Stimulated activated CD4-positive, alpha-beta T cell treated with anti-CD3 and anti-CD28 coated beads, Interleukin-2, amount 100 ng/mL, for 48 hours (primary cell): ENCODE results near the gene PLVAP.

Experiments
- DNase-seq, 2 donors: peaks; one replicate each; pipeline ENCODE4 v3.0.0-alpha.2; 2020

PLVAP gene

DNA sequence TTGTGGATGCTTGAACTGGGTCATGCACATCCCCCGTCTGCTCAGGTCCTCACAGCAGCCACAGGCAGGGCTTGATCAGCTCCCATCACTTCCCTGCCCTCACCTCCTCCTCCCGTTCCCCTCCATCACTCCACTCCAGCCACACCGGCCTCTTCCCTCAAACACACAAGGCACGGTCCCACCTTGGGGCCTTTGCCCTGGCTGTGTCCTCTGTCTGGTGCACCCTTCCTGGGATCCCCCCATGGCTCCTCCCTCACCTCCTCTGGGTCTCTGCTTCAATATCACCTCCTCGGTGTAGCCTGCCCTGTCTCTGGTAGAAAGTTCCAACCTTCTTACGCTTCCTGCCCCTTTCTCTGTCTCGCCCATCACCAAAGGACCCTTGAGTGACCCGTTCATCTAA lies 23.8 kb downstream of the PLVAP start:
- no peak for DNase-seq

DNA sequence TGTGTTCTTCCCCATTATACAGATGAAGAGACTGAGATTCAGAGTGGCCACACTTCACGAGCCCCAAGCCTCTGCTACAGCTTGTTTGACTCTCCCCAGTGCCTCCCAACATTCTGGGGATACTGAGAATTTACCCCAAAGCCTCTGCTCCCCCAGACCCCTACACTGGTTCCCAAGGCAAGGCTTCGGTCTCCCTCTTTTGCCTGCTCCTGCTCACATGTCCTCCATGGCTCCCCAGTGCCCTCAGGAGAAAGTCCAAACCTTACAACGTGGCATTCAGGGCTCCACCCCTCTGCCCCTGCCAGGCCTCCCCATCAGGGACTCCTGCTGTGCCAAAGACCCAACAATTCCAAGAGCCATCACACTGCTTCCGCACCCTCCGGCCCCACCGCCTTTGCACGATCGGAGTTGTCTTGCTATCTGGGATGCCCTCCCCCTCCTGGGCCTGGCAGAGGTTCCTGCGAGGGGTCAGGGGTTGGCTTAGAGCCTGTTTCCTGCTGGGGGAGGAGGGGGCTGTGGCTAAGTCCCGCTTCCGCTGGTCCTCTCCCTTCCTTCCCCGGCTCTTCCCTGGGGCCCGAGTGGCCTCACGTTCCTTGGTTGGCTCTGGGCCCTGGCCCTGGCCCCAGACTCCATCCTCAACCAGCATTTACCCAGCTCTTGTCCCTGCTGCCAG lies 24.4 kb downstream of the PLVAP start:
- DNase-seq = no peak

DNA sequence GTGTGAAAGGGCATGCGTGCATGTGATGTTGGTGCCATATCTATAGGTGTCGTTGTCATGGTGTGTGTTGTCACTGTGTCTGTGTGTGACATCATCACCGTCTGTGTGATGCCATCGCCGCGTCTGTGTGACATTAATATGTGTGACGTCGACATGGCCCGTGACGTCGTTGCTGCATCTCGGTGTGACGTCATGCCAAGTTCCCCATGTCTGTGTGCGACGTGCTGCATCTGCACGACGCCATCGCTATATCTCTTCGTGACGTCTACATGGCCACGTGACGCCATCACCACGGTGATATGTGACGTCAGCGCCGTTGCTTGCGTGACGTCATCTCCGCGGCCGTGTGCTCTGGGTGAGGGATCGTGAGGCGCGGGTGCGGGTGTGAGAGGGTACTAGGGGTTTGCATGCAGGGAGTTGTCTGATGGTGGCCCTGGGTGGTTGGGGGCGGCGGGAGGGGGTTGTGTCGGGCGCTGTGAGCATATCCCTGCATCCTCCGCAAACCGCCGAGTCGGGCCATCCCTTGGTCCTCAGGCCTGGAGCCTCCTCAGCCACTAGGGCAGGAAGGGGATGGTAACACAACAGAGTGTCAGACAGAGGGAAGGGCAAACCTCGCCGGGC lies 25.2 kb downstream of the PLVAP start:
- no peak for DNase-seq

DNA sequence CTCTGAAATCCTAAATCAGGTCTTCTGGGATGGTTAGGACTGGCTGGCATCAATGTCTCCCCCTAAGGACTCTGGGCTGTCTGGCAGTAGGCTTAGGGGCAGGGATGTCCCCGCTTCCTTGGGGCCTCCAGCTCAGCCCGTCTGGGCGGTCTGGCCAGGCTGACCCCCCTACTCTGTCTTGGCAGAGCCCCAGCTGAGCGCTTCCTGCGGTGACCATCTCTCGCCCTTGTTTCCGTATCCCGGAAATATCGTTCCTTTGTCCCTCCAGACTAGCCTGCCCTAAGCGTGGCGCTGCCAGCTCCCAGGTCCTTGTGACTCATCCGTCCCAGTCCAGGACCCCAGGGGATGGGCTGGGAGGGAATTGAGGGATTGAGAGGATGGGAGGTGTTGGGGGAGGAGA lies 28.4 kb downstream of the PLVAP start:
- no peak for DNase-seq

DNA sequence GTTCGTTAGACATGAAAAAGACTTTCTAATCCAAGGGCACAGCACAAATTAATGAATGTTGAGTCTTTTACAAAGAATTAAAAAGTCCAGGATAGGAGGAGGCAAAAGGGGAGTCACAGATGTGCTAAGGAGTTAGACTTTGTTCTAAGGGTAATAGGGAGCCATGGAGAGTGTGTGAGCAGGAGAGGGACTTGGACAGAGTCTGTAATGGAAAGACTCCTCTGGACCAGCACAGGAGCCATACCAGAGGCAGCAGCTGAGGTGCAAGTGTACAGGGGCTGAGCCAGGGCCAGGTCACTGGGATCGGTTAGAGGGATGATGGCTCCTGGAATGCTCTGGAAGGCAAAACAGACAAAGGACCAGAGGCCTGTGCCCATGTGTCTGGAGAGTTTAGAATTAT lies 29.3 kb downstream of the PLVAP start:
- DNase-seq = no peak

DNA sequence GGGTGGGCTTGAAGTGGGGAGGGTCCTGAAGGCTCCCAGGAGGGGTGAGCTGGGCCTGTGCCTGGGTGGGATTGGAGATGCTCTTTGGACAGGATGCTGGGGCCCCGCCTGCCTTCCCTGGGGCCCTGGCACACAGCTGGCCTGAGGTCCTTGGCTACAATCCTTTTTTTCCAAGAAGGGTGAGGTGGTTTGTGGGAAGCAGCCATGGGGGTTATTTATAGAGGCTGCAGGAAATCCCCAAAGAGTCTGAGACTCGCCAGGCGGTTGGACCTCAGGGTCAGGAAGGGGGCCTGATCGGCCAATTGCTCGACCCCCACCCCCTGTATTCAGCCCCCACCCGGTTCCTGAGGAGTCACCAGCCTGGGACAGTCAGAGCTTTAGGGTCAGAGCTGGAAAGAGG lies 29.8 kb downstream of the PLVAP start:
- no peak for DNase-seq

DNA sequence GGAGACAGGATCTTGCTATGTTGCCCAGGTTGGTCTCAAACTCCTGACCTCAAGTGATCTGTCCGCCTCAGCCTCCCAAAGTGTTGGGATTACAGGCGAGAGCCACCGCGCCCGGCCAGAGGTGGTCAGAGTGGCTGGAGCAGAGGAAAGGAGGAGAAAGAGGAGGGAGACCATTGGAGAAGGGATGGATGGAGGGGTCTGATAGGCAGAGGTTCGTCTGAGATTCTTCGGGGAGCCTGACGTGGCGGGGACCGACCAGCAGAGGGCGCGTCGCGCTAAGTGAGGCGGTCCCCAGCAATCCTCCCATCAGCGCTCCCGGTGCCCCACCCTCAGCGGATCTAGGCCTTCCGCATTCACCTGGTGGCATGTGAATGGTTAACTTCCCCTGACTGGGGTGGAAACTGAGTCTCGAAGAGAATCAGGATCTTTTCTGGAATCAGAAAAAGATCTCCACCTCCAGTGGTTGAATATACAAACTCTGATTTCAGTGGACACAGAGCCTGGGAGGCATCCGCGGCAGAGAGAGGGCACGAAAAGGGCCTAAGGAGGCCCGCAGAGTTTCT lies 31.0 kb downstream of the PLVAP start:
- peak; percentile 86 to 88 for DNase-seq

DNA sequence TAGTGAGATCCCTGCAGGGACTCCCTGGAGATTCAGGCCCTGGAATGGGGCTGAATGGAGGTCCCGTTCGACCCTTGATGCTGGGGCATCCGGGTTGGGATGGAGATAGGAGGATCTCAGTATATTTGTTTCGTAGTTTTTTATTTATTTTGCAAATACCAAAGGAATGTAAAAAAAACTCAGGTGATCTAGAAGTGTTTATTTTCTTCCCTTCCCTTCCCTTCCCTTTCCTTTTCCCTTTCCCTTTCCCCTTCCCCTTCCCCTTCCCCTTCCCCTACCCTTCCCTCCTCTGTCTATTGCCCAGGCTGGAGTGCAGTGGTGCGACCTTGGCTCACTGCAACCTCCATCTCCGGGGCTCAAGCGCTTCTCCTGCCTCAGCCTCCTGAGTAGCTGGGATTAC lies 35.3 kb downstream of the PLVAP start:
- DNase-seq = no peak

DNA sequence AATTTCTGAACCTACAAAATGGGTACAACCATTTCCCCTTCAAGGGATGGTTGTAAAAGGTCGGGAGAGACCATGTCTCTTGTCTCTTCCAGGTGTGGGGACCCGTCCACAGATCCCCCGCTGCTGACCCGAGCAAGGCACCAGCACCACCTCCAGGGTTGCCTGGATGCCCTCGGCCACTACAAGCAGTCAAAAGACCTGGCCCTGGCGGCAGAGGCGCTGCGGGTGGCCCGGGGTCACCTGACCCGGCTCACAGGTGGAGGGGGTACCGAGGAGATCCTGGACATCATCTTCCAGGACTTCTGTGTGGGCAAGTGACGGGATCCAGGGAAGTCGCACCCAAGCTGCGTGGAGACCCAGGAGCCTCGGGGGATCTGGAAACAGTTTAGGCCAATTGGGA lies 35.8 kb downstream of the PLVAP start:
- DNase-seq = no peak

DNA sequence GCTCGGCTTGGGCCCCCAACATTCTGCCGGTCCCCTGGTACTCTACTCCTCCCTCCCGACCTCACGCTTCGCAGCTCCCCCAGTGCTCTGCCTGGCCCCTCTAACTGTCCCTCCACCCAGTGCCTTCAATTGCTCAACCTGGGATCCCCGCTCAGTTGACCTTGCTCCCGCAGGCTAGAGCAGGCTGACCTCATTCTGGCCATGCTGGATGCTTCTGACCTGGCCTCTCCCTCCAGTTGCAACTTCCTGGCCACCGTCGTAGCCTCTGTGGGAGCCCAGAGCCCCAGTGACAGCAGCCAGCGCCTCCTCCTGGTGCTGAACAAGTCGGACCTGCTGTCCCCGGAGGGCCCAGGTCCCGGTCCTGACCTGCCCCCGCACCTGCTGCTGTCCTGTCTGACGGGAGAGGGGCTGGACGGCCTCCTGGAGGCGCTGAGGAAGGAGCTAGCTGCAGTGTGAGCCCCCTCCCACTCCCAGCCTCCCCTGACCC lies 36.2 kb downstream of the PLVAP start:
- DNase-seq = no peak

DNA sequence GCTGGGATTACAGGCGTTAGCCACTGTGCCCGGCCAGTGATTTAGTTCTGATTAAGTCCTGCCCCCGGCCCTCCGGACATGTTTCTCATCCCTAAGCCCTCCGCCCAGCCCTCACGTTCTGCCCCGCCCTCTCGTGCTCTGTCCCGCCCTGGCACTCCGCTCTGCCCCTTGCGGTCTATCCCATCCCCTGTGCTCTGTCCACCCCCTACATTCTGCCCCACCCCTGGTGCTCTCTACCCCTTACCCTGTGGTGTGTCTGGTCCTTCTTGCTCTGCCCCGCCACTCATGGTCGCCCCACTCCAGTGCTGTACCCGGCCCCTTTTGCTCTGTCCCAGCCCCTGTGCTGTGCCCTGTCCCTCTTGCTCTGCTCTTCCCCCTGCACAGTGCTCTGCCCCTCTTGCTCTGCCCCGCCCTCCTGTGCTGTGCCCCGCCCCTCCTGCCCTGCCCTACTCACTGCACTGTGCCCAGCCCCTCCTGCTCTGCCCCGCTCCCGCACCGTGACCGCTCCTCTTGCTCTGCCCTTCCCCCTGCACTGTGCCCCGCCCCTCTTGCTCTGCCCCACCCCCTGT lies 36.8 kb downstream of the PLVAP start:
- DNase-seq = no peak

DNA sequence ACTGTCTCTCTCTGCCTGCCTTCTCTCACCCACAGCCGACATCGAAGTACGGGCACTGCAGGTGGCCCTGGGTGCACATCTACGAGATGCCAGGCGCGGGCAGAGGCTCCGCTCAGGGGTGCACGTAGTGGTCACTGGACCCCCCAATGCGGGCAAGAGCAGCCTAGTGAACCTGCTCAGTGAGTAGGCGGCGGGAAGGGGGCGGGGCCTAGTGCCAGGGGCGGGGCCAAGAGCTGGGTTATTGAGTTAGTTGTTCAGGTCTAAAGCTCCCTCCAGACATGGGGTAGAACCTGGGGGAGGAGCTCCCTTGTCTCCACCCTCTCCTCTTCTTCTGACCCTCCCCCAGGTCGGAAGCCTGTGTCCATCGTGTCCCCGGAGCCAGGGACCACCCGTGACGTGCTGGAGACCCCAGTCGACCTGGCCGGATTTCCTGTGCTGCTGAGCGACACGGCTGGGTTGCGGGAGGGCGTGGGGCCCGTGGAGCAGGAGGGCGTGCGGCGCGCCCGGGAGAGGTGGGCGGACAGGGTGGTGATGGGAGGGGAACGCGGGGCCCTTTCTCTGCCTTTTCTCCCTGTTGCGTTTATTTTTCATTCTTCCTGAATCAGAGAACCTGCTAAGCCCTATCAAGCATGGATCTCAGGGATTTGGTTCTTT lies 37.9 kb downstream of the PLVAP start:
- DNase-seq = peak; percentile 61 to 64

DNA sequence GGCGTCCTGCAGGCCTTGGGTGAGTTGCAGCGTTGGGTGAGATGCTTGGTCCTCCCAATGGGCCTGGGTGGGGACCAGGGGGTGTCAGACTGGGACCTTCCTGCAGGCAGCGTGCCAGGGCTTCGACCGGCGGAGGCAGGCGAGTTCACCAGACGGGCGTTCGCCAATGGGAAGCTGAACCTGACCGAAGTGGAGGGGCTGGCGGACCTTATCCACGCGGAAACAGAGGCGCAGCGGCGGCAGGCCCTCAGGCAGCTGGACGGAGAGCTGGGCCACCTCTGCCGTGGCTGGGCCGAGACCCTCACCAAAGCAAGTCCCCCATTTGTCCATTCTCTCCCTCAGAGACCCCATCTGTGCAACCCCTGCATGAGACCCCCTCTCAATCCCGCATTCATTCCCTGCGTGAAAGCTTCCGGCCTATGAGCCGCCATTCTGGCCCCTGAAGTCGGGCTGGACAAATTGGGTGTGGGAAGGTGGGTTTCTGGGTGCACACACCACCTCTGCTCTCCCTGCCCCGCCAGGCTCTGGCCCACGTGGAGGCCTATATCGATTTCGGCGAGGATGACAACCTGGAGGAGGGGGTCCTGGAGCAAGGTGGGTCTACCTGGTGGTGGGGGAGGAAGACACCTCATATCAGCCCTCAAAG lies 38.6 kb downstream of the PLVAP start:
- DNase-seq = no peak

DNA sequence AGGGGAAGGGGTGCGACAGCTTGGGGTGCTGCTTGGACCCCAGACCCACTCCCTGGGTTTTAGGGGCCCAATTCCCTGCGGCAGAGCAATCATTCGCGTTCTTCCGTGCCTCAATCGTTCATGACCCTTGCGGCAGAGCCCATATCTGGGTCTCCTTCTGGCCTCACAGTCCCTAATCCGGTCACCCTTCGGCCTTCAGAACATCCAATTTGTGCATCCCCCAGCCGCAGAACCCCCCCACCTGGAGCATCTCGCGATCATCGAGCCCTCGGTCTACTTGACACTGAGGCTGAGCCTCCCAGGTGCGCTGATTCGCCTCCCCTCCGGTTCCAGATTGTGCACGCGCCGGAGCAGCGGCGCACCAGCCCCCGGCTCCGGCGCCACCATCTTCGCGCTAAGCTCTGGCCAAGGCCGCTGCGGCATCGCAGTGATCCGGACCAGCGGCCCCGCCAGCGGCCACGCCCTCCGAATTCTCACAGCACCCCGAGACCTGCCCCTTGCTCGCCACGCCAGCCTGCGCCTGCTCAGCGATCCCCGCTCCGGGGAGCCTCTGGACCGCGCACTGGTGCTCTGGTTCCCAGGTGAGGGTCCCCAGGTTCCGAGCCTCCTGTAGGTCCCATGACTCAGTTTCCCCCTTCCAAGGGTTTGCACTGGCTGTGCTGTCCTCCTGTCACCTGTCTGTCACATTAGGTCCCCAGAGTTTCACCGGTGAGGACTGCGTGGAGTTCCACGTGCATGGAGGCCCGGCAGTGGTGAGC lies 39.3 kb downstream of the PLVAP start:
- DNase-seq = peak in 1 of 2 donors; percentile 42

DNA sequence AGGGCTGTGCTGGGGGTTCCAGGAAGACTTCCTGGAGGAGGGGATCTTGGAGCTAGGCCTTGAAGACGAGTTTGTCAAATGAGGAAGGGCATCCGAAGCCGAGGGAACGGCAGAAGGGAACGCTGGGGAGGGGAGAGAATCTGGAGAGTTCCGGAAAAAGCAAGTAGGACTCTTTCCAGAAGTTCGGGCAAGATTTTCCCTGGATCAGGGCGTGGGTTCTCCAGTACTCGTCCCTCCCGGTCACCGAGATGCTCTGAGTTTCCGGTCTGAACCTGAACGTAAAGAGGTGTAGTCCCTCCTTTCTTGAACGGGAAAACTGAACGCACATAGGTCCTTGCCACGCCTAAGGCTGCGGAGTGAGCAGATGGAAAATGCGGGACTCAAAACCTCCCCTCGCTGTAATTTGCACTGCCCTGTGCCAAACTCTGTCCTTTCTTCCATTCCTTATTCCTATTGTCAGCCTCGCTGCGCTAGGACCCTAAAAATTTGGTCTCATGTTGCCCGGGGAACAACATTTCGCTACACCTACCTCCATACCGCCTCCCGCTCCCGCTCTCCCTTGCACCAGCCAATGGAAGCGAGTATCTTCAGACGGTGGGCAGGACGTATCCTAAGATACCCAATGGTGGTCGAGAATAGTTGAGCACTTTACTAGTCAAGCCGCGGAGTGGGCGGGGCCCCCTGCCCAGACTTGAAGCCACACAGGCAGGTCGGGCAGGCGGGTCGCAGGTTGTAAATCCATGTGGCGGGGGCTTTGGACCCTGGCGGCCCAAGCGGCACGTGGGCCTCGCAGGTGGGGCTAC lies 40.1 kb downstream of the PLVAP start, which contains the start of gene GTPBP3:
Gene GTPBP3 (plus strand): TSS at position 682 of the 803 bp plus-strand sequence. CDS start 59 bp downstream, at position 741.
- DNase-seq = peak; percentile 92 to 93

DNA sequence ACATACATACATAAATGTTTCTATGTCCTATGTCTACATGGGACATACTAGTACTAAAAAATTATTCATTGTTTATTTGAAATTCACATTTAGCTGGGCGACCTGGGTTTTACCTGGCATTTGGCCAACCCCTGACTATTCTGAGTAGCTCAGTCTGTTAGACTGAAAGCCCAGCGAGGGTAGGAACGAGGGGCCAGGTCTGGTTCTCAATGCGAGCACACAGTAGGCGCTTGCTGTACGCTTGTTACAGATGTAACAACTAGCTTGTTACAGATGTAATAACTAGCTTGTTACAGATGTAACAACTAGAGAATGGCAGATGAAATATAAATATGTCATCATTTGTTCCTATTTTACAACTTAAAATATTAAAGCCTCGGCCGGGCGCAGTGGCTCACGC lies 41.6 kb downstream of the PLVAP start:
- no peak for DNase-seq

DNA sequence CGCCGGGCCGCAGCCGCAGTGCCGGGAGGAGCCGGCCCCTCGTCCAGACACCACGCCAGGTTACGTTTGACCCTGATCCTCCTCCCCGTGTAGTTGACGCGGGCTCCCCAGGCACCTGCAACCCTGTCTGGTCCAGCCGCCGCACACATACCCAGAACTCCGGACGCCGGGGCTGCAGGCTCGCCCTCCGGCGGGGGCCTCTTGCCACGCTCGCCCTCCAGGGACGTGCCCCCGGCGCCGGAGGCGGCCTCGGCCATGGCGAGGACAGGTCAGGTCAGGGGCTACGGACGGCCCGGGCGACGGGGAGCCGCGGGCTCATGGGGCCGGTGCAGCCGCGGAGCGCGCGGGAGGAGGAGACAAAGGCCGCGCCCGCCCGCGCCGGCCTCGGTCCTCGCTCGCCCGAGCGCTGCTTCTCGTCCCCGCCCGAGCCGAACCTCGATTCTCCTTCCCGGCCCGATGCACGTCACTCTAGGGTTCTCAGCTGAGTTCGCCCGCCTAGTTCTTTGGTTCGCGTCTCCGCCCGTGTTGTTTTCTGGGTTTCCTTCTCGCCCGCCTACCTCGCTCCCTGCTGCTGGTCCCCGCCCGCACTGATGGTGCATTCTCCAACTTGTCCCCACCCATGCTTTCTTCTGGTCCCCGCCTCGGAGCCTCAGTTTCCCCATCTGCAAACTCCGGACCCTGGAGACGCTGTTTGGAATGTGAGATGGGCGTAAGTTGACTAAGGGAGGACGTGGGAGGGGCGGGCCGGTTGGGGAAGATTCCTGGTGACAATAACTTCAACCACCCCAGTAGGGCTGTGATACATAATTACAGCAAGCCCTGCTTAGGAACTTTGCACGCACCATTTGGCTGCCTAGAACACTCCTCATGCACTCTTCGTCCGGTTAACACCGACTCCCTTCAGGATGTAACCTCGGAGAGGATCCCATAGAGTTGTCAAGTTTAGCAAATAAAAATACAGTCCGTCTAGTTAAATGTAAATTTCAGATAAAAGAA lies 42.4 kb downstream of the PLVAP start, which contains the start of gene ANO8:
Gene ANO8 (minus strand): TSS at position 442 of the 996 bp plus-strand sequence. CDS start 185 bp downstream, at position 257.
- peak; percentile 93 to 97 for DNase-seq

DNA sequence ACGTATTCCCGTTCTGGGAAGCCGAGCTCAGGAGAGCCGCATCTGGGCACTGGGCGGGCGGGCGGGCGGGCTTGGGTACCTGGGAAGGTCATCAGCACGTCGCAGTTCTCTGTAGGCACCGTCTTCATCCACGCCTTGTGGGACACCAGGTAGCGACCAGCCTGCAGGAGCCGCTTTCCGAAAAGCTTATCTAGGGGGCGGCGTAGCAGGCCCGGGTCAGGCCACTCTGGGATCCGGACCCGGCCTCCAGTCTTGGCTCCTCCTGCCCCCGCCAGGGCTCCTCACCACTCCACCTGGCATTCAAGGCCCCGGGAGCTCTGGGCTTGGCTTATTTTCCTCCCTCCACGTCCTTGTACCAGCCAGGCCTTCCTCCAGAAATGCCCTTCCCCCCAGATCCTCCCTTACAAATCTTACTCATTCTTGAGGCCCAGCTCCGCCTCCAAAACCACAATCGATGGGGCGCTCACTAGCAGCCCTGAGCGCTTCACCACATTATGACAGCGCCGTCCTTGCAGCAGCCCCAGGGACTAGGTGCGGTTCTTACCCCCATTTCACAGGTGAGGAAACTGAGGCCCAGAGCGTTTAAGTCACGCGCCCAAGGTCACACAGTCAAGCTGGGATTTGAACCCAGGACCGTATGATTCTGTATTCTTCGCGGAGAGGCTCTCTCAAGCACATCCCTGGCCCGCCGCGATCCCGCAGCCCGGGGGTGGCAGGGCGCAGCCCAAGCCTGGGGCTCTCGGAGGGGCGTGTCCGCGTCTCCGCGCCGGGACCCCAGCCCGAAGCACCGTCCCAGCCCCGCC lies 43.3 kb downstream of the PLVAP start:
- peak; percentile 62 to 65 for DNase-seq
